GM12873 (cell line): Measurements from ENCODE around the gene CDH13.

Experiments used
- CTCF ChIP-seq: IDR thresholded peaks from 2 replicates; pipeline ENCODE4 v1.5.1; 2012; ENCODE audit warnings: low read depth, mild to moderate bottlenecking, moderate library complexity, low read length, control low read depth; ENCODE audit not compliant: insufficient read depth; ENCODE audit errors: missing control alignments

Gene CDH13

GRCh38 chr16:82728901-82729300, 102.1 kb downstream of the CDH13 start:
- TF ChIP-seq CTCF = no peak

GRCh38 chr16:82730901-82731300, 104.1 kb downstream of the CDH13 start:
- no peak for TF ChIP-seq CTCF

- TF ChIP-seq CTCF = no peak
Observed at GRCh38 chr16:82732461-82732860, 105.7 kb downstream of the CDH13 start.

- no peak for TF ChIP-seq CTCF
Observed at GRCh38 chr16:82735186-82735585, 108.4 kb downstream of the CDH13 start.

- TF ChIP-seq CTCF = no peak
Observed at GRCh38 chr16:82735673-82736091, 108.9 kb downstream of the CDH13 start.

GRCh38 chr16:82736224-82736623, 109.5 kb downstream of the CDH13 start:
- TF ChIP-seq CTCF = no peak

GRCh38 chr16:82738699-82739098, 111.9 kb downstream of the CDH13 start:
- peak; percentile 17 for TF ChIP-seq CTCF
